Measurements from ENCODE around the gene IFNG-AS1.

DNA sequence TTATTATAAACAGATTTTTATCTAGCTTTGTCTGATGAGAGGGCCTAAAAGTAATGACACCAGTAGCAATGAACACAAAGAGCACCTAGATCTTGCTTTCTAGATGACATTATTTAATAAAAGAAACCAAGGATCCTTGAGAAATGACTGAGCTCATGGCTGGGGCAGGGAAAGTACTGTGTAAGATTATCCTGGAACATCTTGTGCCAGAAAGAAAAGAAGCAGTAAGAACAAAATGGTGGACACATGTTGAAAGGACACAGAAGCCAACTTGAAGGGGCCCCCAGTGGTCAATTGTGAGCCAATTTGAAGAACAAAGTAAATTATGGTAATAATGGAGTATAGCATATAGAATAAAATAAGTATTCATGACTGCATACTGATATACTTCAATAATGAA lies 10.0 kb downstream of the IFNG-AS1 start:
- no peak for TF ChIP-seq EZH2 (IDR thresholded peaks at IDR 0.05; ENCODE audit: borderline replicate concordance, low read length)
- TF ChIP-seq, protein P1, sequence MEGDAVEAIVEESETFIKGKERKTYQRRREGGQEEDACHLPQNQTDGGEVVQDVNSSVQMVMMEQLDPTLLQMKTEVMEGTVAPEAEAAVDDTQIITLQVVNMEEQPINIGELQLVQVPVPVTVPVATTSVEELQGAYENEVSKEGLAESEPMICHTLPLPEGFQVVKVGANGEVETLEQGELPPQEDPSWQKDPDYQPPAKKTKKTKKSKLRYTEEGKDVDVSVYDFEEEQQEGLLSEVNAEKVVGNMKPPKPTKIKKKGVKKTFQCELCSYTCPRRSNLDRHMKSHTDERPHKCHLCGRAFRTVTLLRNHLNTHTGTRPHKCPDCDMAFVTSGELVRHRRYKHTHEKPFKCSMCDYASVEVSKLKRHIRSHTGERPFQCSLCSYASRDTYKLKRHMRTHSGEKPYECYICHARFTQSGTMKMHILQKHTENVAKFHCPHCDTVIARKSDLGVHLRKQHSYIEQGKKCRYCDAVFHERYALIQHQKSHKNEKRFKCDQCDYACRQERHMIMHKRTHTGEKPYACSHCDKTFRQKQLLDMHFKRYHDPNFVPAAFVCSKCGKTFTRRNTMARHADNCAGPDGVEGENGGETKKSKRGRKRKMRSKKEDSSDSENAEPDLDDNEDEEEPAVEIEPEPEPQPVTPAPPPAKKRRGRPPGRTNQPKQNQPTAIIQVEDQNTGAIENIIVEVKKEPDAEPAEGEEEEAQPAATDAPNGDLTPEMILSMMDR (IDR thresholded peaks at IDR 0.05; ENCODE audit: low read length), result no peak

Measured in OCI-LY1 (cell line).